GM19324 (cell line): ENCODE data around the gene PUM1.

ENCODE experiments used
- ATAC-seq: cut with Tn5 transposase; IDR thresholded peaks from one replicate; pipeline ENCODE4 v1.9.1; 2021; ENCODE audit warnings: mild to moderate bottlenecking, moderate library complexity; ENCODE audit not compliant: unreplicated experiment, low FRiP score

The PUM1 gene

GRCh38 chr1:30898031-30898815 lies 167.3 kb downstream of the PUM1 start:
- no peak for ATAC-seq

DNA sequence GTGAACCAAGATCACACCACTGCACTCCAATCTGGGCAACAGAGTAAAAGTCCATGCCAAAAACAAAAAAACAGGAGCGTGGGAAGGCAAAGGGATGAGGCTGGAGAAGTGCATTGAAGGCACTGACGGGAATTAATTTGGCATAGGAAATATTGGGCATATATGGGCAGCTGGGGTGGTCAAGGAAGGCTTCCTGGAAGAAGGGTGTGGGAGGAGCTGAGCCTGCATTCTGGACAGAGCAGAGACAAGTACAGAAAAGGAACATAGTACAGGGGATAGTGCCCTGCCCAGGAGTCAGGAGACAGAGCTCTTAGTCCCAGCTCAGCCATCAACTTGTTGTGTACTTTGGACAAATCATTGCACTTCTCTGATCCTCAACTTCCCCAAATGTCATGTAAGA lies 168.6 kb downstream of the PUM1 start:
- no peak for ATAC-seq

- ATAC-seq: no peak
Measured at GRCh38 chr1:30895944-30896660, 169.4 kb downstream of the PUM1 start.

GRCh38 chr1:30895382-30895943 lies 170.1 kb downstream of the PUM1 start:
- ATAC-seq: no peak

DNA sequence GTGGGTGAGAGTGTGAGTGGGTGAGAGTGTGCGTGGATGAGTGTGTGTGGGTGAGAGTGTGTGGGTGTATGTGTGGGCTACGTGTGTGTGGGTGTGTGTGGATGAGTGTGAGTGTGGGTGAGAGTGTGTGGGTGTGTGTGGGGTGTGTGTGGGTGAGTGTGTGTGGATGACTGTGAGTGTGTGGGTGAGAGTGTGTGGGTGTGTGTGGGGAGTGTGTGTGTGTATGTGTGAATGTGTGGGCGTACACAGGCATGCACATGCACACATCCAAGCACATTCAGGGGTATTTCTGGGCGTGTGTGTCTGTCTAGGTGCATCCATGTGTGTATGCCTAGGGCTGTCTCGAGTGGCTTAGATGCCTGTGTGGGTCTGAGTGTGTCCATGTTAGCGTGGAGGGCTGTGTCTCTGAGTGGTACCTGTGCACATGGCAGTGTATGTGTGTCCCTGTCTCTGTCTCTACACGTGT lies 171.0 kb downstream of the PUM1 start:
- ATAC-seq: no peak

DNA sequence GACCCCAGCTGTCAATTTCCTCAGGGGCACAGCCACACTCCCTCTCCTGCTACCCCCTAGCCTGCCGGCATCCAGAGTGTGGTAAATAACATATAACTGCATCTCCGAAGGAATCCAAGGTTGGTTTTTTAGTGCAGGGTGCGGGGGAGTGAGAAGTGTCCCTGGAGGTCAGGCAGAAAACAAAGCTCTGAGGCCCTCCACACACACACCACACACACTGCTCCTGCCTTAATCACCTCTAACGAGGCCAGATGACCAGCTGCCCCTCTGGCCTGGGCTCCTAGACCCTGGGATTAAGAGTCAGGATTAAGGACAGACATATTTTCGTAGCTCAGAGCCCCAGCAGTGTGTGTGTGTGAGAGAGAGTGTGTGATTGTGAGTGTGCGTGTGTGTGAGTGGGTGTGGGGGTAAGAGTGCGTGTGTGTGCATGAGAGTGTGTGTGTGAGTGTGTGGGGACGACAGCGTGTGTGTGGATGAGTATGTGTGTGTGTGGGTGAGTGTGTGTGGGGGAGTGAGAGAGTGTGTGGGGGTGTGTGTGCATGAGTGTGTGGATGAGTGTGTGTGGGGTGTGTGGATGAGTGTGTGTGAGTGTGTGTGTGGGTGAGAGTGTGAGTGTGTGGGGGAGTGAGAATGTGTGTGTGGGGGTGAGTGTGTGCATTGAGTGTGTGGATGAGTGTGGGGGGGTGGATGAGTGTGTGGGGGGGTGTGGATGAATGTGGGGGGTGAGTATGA lies 171.6 kb downstream of the PUM1 start:
- no peak for ATAC-seq

GRCh38 chr1:30892671-30893073 lies 172.8 kb downstream of the PUM1 start:
- no peak for ATAC-seq

DNA sequence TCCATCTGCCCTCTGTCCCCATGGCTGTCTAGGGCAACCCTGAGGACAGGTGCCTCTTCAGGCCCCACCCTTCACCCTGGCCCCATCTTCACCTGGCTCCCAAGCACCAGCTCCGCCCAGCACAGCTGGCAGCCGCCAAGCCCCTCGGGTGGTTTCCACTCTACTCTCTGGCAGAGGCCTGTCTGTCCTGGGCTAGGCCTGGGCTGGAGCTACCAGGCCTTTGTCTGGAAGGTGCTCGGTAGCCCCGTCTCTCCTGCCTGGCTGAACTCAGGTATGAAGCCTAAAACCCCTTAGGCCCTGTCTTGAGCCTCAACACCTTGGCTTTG lies 174.3 kb downstream of the PUM1 start:
- ATAC-seq: no peak

GRCh38 chr1:30890502-30891226 lies 174.9 kb downstream of the PUM1 start:
- ATAC-seq: no peak

DNA sequence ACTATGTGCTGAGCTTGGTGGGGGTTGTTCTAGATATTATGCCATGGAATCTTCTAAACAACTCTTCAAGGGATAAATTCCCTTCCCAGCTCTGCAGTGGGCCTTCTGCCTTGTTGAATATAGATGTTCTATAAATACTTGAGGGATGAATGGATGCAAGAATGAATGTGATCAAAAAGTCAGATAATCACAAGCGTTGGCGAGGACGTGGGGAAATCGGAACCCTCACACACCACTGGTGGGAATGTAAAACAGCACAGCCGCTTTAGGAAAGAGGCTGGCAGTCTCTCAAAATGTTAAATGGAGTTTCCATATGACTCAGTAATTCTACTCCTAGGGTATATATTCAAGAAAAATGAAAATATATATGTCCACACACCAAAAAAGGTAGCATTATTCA lies 176.0 kb downstream of the PUM1 start:
- no peak for ATAC-seq

- no peak for ATAC-seq
Measured at GRCh38 chr1:30888975-30889374, 176.5 kb downstream of the PUM1 start.

DNA sequence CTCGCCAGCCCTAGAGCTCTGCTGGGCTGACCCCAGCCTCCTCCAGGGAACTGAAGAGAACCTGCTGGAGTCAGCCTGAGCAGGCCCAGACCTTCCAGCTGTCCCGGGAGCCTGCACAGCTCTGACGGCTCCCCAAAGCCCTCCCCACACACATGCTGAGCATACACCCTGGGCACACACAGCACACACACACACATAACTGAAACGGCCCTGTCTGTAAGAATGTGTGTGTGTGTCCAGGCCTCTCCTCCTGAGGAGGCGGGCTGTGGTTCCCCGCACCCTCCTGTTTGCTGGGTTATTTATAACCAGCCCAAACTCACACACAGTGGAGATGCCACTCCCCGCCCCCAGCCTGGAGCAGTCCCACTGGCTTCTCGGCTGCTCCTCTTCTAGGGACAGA lies 177.1 kb downstream of the PUM1 start:
- no peak for ATAC-seq

DNA sequence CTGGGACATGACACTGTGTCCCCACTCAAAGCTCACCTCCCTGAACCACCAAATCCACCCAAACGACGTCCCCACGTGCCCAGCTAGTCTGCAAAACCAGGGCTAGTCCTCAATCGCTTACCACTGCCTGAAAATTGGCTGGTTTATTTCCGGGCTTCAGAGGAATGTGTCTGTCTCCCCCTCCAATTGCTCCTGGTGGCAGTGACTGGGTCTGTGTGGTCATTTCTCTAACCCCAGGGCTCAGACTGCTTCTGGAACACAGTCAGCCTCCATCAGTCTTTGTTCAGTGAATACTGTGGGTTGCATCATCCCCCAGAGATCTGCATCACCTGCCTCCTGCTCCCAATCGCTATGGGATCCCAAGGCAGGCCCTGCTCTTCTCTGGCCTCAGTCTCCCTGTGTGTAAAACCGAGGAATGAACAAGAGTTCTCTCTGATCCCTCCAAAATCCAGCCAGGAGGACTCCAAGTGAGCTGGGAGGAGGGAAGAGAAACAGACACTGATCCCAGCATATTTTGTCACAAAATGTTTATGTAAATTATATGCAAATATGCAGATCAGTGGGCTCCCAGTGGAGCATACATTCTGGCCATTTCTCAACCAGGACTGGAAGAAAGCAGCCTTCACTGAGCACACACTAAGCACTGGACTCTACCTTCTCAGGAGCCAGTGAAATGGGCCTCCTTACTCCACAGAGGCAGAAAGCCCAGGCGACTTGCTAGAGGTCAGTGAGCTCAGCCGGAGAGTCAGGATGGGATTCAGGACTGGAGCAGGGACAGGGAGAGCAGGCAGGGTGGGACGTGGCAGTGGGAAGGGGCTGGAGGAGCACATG lies 177.8 kb downstream of the PUM1 start:
- no peak for ATAC-seq

DNA sequence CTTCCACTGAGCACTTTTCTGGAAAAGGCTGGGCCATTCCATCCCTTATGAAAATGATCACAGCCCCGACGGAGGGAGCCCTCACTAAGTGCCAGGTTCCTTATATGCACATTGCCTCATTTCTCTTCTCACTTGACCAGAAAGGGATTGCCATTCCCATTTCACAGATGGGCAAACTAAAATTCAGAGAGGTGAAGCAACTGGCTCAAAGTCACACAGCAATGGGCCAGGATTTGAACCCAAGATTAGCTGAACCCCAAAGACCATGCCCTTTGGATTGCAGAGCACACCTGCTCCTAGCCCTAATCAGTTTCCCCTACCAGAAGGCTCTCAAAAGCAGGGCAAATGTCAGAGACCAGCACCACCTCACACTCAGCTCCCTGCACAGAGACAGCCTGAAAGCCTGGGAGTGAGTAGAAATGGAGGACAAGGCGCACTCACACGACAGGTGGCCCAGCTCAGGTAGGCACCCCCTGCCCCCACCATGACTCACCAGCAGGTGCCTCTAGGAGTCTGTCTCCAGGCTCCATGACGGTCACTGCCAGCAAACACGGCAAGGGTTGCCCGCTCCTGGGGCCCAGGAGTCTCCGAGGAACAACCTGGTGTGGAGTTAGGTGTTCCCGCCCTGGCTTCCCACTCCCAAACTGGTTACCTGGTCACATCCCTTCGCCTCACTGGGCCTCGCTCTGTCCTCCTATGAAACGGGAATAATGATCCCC lies 178.6 kb downstream of the PUM1 start:
- ATAC-seq: no peak

GRCh38 chr1:30885570-30886522 lies 179.7 kb downstream of the PUM1 start:
- ATAC-seq: no peak

DNA sequence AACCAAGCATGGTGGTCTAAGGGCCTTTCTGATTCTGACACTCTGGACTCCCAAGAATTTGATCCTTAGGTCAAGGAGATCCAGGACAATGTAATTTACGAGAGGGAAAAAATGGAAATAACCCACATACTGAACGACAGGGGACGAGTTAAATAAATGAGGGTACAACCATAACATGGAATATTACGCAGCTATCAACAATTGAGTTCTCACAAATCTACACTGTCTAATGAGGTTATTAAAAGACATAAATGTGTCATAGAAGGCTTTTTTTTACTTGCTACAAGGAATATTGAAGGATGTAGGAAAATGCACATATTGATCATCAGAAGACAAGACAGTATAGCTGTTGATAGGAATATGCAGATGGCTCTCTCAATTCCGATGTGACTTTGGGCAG lies 180.8 kb downstream of the PUM1 start:
- ATAC-seq: no peak

- no peak for ATAC-seq
Measured at GRCh38 chr1:30883389-30884172, 181.9 kb downstream of the PUM1 start.
